HEK293T (cell line): ENCODE measurements around the gene ZNF750.

Experiments used
- ARNT ChIP-seq: fragments of 450-650 bp; IDR thresholded peaks from 2 replicates; pipeline ENCODE4 v1.6.1; 2017; ENCODE audit warnings: mild to moderate bottlenecking
- BHLHE40 ChIP-seq: fragments of 450-650 bp; IDR thresholded peaks from 2 replicates; pipeline ENCODE4 v1.6.1; 2016; ENCODE audit warnings: mild to moderate bottlenecking, moderate library complexity, borderline replicate concordance
- FOXA1 ChIP-seq: fragments of 450-650 bp; IDR thresholded peaks from 2 replicates; pipeline ENCODE4 v1.6.1; 2016; ENCODE audit warnings: mild to moderate bottlenecking
- FOXK2 ChIP-seq: fragments of 450-650 bp; IDR thresholded peaks from 2 replicates; pipeline ENCODE4 v1.6.1; 2016; ENCODE audit warnings: mild to moderate bottlenecking
- FOXM1 ChIP-seq: fragments of 450-650 bp; IDR thresholded peaks from 2 replicates; pipeline ENCODE4 v1.6.1; 2017; ENCODE audit warnings: mild to moderate bottlenecking, borderline replicate concordance
- PKNOX1 ChIP-seq: fragments of 450-650 bp; IDR thresholded peaks from 2 replicates; pipeline ENCODE4 v1.6.1; 2016
- SP1 ChIP-seq: fragments of 450-650 bp; IDR thresholded peaks from 2 replicates; pipeline ENCODE4 v1.6.1; 2017
- SUZ12 ChIP-seq: fragments of 450-650 bp; IDR thresholded peaks from 2 replicates; pipeline ENCODE4 v1.6.1; 2016; ENCODE audit warnings: mild to moderate bottlenecking
- TARDBP ChIP-seq: fragments of 450-650 bp; IDR thresholded peaks from 2 replicates; pipeline ENCODE4 v1.6.1; 2016
- ZNF384 ChIP-seq: fragments of 450-650 bp; IDR thresholded peaks from 2 replicates; pipeline ENCODE4 v1.6.1; 2016

GRCh38 chr17:82861393-82861775 is 21.6 kb upstream of the ZNF750 start:
- TF ChIP-seq FOXA1 (no peak), ARNT (no peak), TARDBP (no peak), SP1 (no peak), PKNOX1 (no peak), FOXK2 (no peak), FOXM1 (no peak), ZNF384 (no peak), BHLHE40 (no peak), SUZ12 (no peak)
